Adrenal gland (tissue), 12 donors: Measurements from ENCODE around the gene MATN1. TPM values are rescaled to one million over a fixed set of nuclear protein-coding genes. Genes with fewer than 3 reads are reported as not detected.

Experiments
- DNase-seq, 7 donors: peaks; one replicate each; pipeline ENCODE4 v3.0.0-alpha.2; 2019 to 2020
- H3K27ac ChIP-seq, 5 donors: fragments of 200-600 bp; sonication (generic) in 4 of 5; 1 replicate in 3 of 5; 2 replicates in 2 of 5; pipeline versions ENCODE4 v1.5.1 to v1.8.0; 2016 to 2020; ENCODE audit warnings: mild to moderate bottlenecking in 1 of 5
- H3K27me3 ChIP-seq: fragments of 200-600 bp; 2 replicates; pipeline ENCODE4 v1.8.0; 2021
- H3K36me3 ChIP-seq, 2 donors: fragments of 200-600 bp; replicated peaks in 1 of 2; 1 replicate in 1 of 2; 2 replicates in 1 of 2; pipeline versions ENCODE4 v1.5.1 to v1.8.0; 2018 to 2022
- H3K4me1 ChIP-seq, 2 donors: fragments of 200-600 bp; replicated peaks in 1 of 2; 1 replicate in 1 of 2; 2 replicates in 1 of 2; pipeline versions ENCODE4 v1.5.1 to v1.8.0; 2018 to 2021
- H3K4me3 ChIP-seq, 4 donors: fragments of 200-600 bp; sonication (generic) in 3 of 4; one replicate each; pipeline ENCODE4 v1.5.1; 2016 to 2018
- H3K9me3 ChIP-seq, 3 donors: fragments of 200-600 bp; sonication (generic) in 1 of 3; replicated peaks in 1 of 3; 1 replicate in 2 of 3; 2 replicates in 1 of 3; pipeline versions ENCODE4 v1.5.1 to v1.8.0; 2016 to 2021
- POLR2A ChIP-seq, 2 donors: fragments of 450-650 bp; IDR thresholded peaks; one replicate each; pipeline ENCODE4 v1.6.1; 2017; ENCODE audit warnings: antibody characterized with exemption in 2 of 2, mild to moderate bottlenecking in 2 of 2, moderate library complexity in 1 of 2
- WGBS, 4 donors: extraction: QIAGEN DNeasy Blood & Tissue Kit in 2 of 4; methylation state at CpG; one replicate each; pipeline versions ENCODE4 v1.1.5 to v1.1.7; 2013 to 2017; 5-methylcytosine and 5-hydroxymethylcytosine counted together
- intact Hi-C, 2 donors: fragments of 100-400 bp; cut with DNase I; formaldehyde crosslinking; loops; one replicate each; pipeline versions ENCODE4 v1.14.1 to v1.15.0; 2022 to 2023
- polyA plus RNA-seq, 3 donors: library from polyadenylated mRNA; stranded (reverse); fragments of 200-250 nt in 2 of 3; fragments of 350-450 nt in 1 of 3; fragmentation: Illumina TruSeq in 1 of 3; extraction: RNeasy Lipid Tissue Mini Kit (QIAGEN cat#74804) in 1 of 3; gene quantifications; one replicate each; pipeline ENCODE4 v1.2.3, GENCODE V29; 2013 to 2014
- total RNA-seq, 9 donors: library from RNA; depleted of rRNA in 4 of 9; stranded (reverse); fragments of >200 nt in 4 of 9; fragments of 120-200 nt in 1 of 9; fragmentation: NEBNext Ultra II Directional in 1 of 9; extraction: Animal tissue kit (Norgen Biotek cat#: 25700) in 1 of 9; gene quantifications; one replicate each; pipeline versions ENCODE4 v1.1.0 to v1.2.4, GENCODE V29; 2013 to 2023
- TF ChIP-seq, protein P1 (sequence below), 6 experiments: fragments of 450-650 bp in 4 of 6; fragments of 200-600 bp in 2 of 6; sonication (generic) in 1 of 6; IDR thresholded peaks; 1 replicate in 5 of 6; 2 replicates in 1 of 6; pipeline versions ENCODE4 v1.5.1 to v1.8.0; 2016 to 2021; ENCODE audit warnings: antibody characterized with exemption in 6 of 6, mild to moderate bottlenecking in 2 of 6, moderate library complexity in 1 of 6
- donor health status: healthy with polysubstance abuse.
- donor health status: Bipolar disorder and iron deficiency.
- donor health status: DM: yes; HTN: yes; CAD: no.
- donor health status: DM: no; HTN: no; CAD: no.
- donor health status: DM: no; HTN: no; CAD: no.
- donor health status: DM: yes; HTN: yes; CAD: no.

The MATN1 gene
- total and polyA plus RNA-seq, 12 donors, result 0.05 to 0.55 (median 0.18) TPM; not detected in 6

DNA sequence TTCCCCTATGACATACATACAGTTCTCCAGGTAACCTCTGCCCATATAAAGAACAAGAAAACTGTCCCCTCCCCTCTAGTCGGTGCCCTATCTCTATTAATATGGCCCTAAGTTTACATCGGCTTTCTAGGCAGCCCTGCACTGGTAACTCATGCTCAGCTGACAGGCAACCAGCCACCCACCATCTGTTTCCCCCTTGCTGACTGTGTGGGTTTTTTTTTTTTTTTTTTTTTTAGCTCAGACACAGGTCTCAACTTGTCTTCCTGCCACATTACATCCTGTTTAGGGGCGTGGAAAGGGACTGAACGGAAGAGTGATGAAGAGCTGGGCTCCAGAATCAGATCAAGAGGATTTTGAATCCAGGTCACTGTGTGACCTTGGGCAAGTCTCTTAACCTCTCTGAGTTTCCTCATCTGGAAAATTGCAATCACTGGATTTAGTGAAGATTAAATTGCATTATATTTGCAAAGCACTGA, 20.2 kb upstream of the MATN1 start:
- Histone ChIP-seq H3K4me3 (no peak overlapping the region), H3K27ac (peak overlapping the region in 2 of 5 donors; percentile 26 to 52), H3K27me3 (no peaks in the 10 kb centered on the region), H3K9me3 (no peaks in the 10 kb centered on the region), H3K36me3 (peaks cover 0 to 10% of the 10 kb centered on the region in 2 donors), H3K4me1 (peaks cover 5 to 14% of the 10 kb centered on the region in 2 donors)
- intact Hi-C loops, result no loop called here
- 32 to 60% (median 42%) methylated on average over 4 of the region's 4 CpGs for WGBS, 4 donors
- DNase-seq, result peak in 1 of 7 donors; percentile 48
- TF ChIP-seq, protein P1, sequence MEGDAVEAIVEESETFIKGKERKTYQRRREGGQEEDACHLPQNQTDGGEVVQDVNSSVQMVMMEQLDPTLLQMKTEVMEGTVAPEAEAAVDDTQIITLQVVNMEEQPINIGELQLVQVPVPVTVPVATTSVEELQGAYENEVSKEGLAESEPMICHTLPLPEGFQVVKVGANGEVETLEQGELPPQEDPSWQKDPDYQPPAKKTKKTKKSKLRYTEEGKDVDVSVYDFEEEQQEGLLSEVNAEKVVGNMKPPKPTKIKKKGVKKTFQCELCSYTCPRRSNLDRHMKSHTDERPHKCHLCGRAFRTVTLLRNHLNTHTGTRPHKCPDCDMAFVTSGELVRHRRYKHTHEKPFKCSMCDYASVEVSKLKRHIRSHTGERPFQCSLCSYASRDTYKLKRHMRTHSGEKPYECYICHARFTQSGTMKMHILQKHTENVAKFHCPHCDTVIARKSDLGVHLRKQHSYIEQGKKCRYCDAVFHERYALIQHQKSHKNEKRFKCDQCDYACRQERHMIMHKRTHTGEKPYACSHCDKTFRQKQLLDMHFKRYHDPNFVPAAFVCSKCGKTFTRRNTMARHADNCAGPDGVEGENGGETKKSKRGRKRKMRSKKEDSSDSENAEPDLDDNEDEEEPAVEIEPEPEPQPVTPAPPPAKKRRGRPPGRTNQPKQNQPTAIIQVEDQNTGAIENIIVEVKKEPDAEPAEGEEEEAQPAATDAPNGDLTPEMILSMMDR (IDR thresholded peaks at IDR 0.05), result no peak
- TF ChIP-seq POLR2A (IDR thresholded peaks at IDR 0.05), result no peak

DNA sequence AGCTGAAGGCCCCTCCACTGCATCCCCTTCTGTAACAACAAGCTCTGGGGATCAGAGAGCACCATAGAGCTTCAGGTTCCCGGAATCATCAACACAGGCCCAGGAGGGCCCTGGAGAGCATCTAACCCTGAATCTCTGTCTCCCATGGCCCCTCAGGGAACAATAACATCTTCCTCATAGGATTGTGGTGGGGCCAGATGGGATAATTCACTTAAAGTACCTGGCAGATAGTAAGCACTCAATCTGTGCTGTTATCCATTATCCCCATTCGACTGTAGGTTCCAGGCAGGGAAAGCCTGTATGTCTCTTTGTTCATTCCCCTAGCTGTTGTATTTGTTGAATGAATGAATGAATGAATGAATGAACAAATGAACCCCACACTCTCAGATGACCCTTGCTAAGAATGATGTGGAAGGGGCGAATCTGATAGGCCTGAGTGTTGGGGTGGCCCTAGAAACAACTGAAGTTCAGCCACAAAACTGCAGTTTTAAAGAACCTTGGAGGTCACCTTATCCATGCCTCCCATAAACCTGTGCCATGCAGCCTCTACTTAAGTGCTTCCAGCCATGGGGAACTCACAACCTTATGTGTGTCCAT, 19.7 kb upstream of the MATN1 start:
- intact Hi-C loops, result no loop called here
- H3K27ac ChIP-seq, result no peak overlapping the region
- no peaks in the 10 kb centered on the region for H3K27me3 ChIP-seq
- peaks cover 5 to 14% of the 10 kb centered on the region in 2 donors for H3K4me1 ChIP-seq
- no peak for DNase-seq
- peaks cover 0 to 14% of the 10 kb centered on the region in 2 donors for H3K36me3 ChIP-seq
- no peaks in the 10 kb centered on the region for H3K9me3 ChIP-seq
- no peak overlapping the region for H3K4me3 ChIP-seq
- TF ChIP-seq POLR2A (IDR thresholded peaks at IDR 0.05), result no peak
- TF ChIP-seq, protein P1 (IDR thresholded peaks at IDR 0.05), result no peak
- 83 to 94% (median 87%) methylated on average over 3 of the region's 3 CpGs for WGBS, 4 donors

- intact Hi-C loops, result no loop called here
- Histone ChIP-seq H3K36me3 (peaks cover 0 to 14% of the 10 kb centered on the region in 2 donors), H3K4me3 (no peak overlapping the region), H3K4me1 (peaks cover 5 to 14% of the 10 kb centered on the region in 2 donors), H3K27ac (no peak overlapping the region), H3K9me3 (no peaks in the 10 kb centered on the region), H3K27me3 (no peaks in the 10 kb centered on the region)
- WGBS, 4 donors, result 83 to 94% (median 88%) methylated on average over 6 to 11 of the region's 11 CpGs
- DNase-seq, result no peak
- no peak for TF ChIP-seq POLR2A (IDR thresholded peaks at IDR 0.05)
- TF ChIP-seq, protein P1 (IDR thresholded peaks at IDR 0.05), result no peak
Observed at GRCh38 chr1:30742300-30742962, 19.0 kb upstream of the MATN1 start.

DNA sequence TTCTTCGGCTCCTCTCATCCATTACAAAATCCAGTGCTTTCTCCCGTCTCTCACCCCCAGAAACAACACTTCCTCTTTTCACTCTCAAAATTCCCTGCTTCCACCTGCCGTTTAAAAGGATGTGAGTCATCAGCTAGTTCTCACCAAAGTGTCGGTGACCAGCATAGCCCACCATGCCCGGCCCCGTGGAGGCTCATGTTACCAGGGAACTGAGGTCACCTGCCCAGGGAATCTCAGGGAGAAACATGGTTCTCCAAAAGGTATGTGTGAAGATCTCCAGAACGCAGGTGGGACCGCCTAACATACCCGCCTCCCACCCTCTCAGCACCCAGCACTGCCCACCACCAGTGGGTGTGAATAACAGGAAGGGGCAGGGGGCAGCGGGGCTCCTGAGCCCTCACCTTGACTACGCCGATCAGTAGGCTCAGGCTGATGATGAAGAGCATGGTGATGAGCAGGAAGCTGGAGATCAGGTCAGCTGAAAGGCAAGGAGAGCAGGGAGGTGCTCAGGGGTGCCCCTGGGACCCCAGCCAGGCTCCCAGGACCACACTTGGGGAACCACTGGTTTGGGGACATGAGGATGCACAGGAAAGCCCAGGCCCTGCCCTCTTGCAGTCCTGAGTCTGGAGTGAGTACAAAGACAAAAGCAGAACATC, 18.0 kb upstream of the MATN1 start:
- no peak for DNase-seq
- WGBS, 4 donors, result 62 to 70% (median 66%) methylated on average over 9 to 12 of the region's 12 CpGs
- peaks cover 0 to 14% of the 10 kb centered on the region in 2 donors for H3K36me3 ChIP-seq
- TF ChIP-seq, protein P1 (IDR thresholded peaks at IDR 0.05), result no peak
- no peak for TF ChIP-seq POLR2A (IDR thresholded peaks at IDR 0.05)
- intact Hi-C loops, result no loop called here
- no peak overlapping the region for H3K4me3 ChIP-seq
- no peaks in the 10 kb centered on the region for H3K27me3 ChIP-seq
- no peaks in the 10 kb centered on the region for H3K9me3 ChIP-seq
- H3K27ac ChIP-seq, result no peak overlapping the region
- H3K4me1 ChIP-seq, result peaks cover 5 to 8% of the 10 kb centered on the region in 2 donors
